Right atrium auricular region (tissue), 2 donors: ENCODE data around the gene RASAL2. TPM values are rescaled to one million over a fixed set of nuclear protein-coding genes. Genes with fewer than 3 reads are reported as not detected.

ENCODE experiments used
- DNase-seq: peaks from one replicate; pipeline ENCODE4 v3.0.0-alpha.2; 2019; ENCODE audit warnings: low spot score
- H3K27ac ChIP-seq, 2 donors: fragments of 200-600 bp; sonication (generic); 1 replicate in 1 of 2; 2 replicates in 1 of 2; pipeline ENCODE4 v1.5.1; 2016 to 2019
- H3K27me3 ChIP-seq, 2 donors: fragments of 200-600 bp; sonication (generic); one replicate each; pipeline versions ENCODE4 v1.5.1 to v1.6.0; 2017 to 2019
- H3K36me3 ChIP-seq: fragments of 200-600 bp; sonication (generic); one replicate; pipeline ENCODE4 v1.5.1; 2016
- H3K4me1 ChIP-seq, 2 donors: fragments of 200-600 bp; sonication (generic); one replicate each; pipeline versions ENCODE4 v1.5.1 to v1.6.0; 2017 to 2019
- H3K4me3 ChIP-seq, 2 donors: fragments of 200-600 bp; sonication (generic); 1 replicate in 1 of 2; 2 replicates in 1 of 2; pipeline ENCODE4 v1.5.1; 2017 to 2019; ENCODE audit warnings: mild to moderate bottlenecking in 1 of 2, moderate library complexity in 1 of 2
- H3K9me3 ChIP-seq, 2 donors: fragments of 200-600 bp; sonication (generic); one replicate each; pipeline ENCODE4 v1.5.1; 2019
- CTCF ChIP-seq, 2 donors: fragments of 200-600 bp; sonication (generic); IDR thresholded peaks; one replicate each; pipeline ENCODE4 v1.5.1; 2019; ENCODE audit warnings: antibody characterized with exemption in 2 of 2
- total RNA-seq, 2 donors: library from RNA; depleted of rRNA; stranded (reverse); fragments of >200 nt; gene quantifications; one replicate each; pipeline ENCODE4 v1.1.0, GENCODE V29; 2016

The RASAL2 gene
- total RNA-seq, 2 donors from 2014 or later = 34.1 to 44.7 TPM

GRCh38 chr1:178121883-178122282 lies 28.0 kb downstream of the RASAL2 start:
- Histone ChIP-seq H3K27me3 (no peaks in the 10 kb centered on the region), H3K4me1 (peaks cover 0 to 42% of the 10 kb centered on the region in 2 donors), H3K27ac (no peak overlapping the region), H3K4me3 (no peak overlapping the region), H3K9me3 (no peaks in the 10 kb centered on the region), H3K36me3 (no peaks in the 10 kb centered on the region)
- DNase-seq = no peak
- TF ChIP-seq CTCF (IDR thresholded peaks at IDR 0.05) = no peak

DNA sequence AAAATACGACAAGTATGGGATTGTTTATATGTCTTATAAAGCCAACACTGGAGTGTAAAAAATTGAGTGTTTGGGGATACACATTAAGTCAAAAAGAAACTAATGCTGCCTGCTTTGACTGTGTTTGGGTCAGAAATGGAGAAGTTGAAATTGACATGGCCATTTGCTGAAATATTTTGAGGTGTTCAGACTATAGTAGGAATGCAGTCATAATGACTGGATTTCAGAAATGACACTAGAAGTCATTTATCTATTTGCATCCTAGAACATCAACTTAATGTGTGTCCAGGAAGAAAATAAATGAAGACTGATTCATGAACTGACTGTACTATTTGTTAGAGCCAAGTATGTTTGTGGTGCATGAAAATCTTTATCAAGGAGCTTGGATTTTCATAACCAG lies 28.4 kb downstream of the RASAL2 start:
- no peak for DNase-seq
- Histone ChIP-seq H3K27me3 (no peaks in the 10 kb centered on the region), H3K27ac (no peak overlapping the region), H3K4me1 (peaks cover 0 to 46% of the 10 kb centered on the region in 2 donors), H3K36me3 (no peaks in the 10 kb centered on the region), H3K9me3 (no peaks in the 10 kb centered on the region), H3K4me3 (no peak overlapping the region)
- TF ChIP-seq CTCF (IDR thresholded peaks at IDR 0.05) = no peak

GRCh38 chr1:178124115-178124514 lies 30.2 kb downstream of the RASAL2 start:
- Histone ChIP-seq H3K4me3 (no peak overlapping the region), H3K27ac (no peak overlapping the region), H3K36me3 (no peaks in the 10 kb centered on the region), H3K27me3 (no peaks in the 10 kb centered on the region), H3K4me1 (peaks cover 0 to 43% of the 10 kb centered on the region in 2 donors), H3K9me3 (no peaks in the 10 kb centered on the region)
- no peak for TF ChIP-seq CTCF (IDR thresholded peaks at IDR 0.05)
- DNase-seq = no peak

GRCh38 chr1:178126261-178126660 lies 32.4 kb downstream of the RASAL2 start:
- Histone ChIP-seq H3K9me3 (no peaks in the 10 kb centered on the region), H3K4me1 (peaks cover 0 to 36% of the 10 kb centered on the region in 2 donors), H3K27me3 (no peaks in the 10 kb centered on the region), H3K4me3 (no peak overlapping the region), H3K27ac (peak overlapping the region in 1 of 2 donors; percentile 20), H3K36me3 (no peaks in the 10 kb centered on the region)
- no peak for DNase-seq
- no peak for TF ChIP-seq CTCF (IDR thresholded peaks at IDR 0.05)

GRCh38 chr1:178126741-178127185 lies 32.9 kb downstream of the RASAL2 start:
- Histone ChIP-seq H3K27me3 (no peaks in the 10 kb centered on the region), H3K27ac (peak overlapping the region in 1 of 2 donors; percentile 20), H3K36me3 (no peaks in the 10 kb centered on the region), H3K4me3 (no peak overlapping the region), H3K4me1 (peaks cover 0 to 31% of the 10 kb centered on the region in 2 donors), H3K9me3 (no peaks in the 10 kb centered on the region)
- TF ChIP-seq CTCF (IDR thresholded peaks at IDR 0.05) = no peak
- DNase-seq = no peak

DNA sequence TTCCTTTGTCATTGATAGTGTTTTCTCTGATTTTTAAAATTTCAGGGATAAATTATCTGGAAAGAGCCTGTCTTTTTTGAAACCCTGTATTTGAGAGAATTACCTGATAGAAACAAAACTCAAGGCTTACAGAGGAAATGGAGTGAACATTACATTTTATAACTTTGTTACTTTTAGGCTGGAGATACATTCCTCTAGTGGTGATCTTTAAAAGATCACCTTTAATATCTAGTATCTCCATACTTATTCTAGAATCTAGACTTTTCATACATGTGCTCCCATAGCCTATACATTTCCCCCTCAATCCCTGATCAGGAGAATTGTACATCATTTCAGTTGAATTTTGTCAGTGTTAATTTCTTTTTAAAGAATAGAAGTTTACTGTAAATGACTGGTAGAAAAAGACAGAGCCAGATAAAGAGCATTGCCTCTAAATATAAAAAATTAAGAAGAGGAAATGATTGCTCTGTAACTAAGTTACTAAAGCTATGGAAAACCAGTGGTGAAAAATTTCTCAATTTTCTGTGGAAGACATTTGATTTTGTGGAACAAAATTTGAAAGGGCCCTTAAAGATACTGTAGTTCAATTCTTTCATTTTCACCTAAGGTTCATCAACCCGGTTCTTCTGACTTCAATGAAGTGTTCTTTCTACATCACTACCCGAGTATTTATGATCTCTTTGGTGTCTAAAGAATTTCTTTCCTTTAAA lies 33.7 kb downstream of the RASAL2 start:
- no peaks in the 10 kb centered on the region for H3K36me3 ChIP-seq
- no peaks in the 10 kb centered on the region for H3K9me3 ChIP-seq
- no peak overlapping the region for H3K4me3 ChIP-seq
- peaks cover 0 to 29% of the 10 kb centered on the region in 2 donors for H3K4me1 ChIP-seq
- H3K27ac ChIP-seq = no peak overlapping the region
- no peaks in the 10 kb centered on the region for H3K27me3 ChIP-seq
- TF ChIP-seq CTCF (IDR thresholded peaks at IDR 0.05) = no peak
- DNase-seq = no peak
